NT2/D1 (cell line): Measurements from ENCODE around the gene TNS1.

Experiments used
- DNase-seq: peaks from one replicate; pipeline ENCODE4 v3.0.0-alpha.2; 2011; ENCODE audit warnings: low read depth, low spot score
- H3K27me3 ChIP-seq: 2 replicates; pipeline ENCODE4 v1.6.0; 2011; ENCODE audit warnings: mild to moderate bottlenecking; ENCODE audit not compliant: insufficient read length, insufficient read depth
- H3K36me3 ChIP-seq: 2 replicates; pipeline ENCODE4 v1.6.1; 2011; ENCODE audit warnings: mild to moderate bottlenecking, low read length, mixed read lengths; ENCODE audit not compliant: insufficient read depth, insufficient read length
- H3K4me1 ChIP-seq: 2 replicates; pipeline ENCODE4 v1.5.1; 2011; ENCODE audit not compliant: insufficient read depth, insufficient read length
- H3K4me3 ChIP-seq: 2 replicates; pipeline ENCODE4 v1.5.1; 2011; ENCODE audit warnings: low read depth; ENCODE audit not compliant: insufficient read length
- H3K9ac ChIP-seq: 2 replicates; pipeline ENCODE4 v1.6.0; 2011; ENCODE audit warnings: low read depth; ENCODE audit not compliant: insufficient read length
- H3K9me3 ChIP-seq: 2 replicates; pipeline ENCODE4 v1.5.1; 2011; ENCODE audit warnings: mild to moderate bottlenecking, low read length; ENCODE audit not compliant: insufficient read depth
- SUZ12 ChIP-seq: IDR thresholded peaks from 2 replicates; pipeline ENCODE4 v1.6.1; 2011; ENCODE audit not compliant: insufficient read length, insufficient read depth; ENCODE audit errors: extremely low read depth
- YY1 ChIP-seq: IDR thresholded peaks from 2 replicates; pipeline ENCODE4 v1.6.1; 2011; ENCODE audit not compliant: insufficient read length, insufficient read depth
- ZNF274 ChIP-seq: IDR thresholded peaks from 2 replicates; pipeline ENCODE4 v1.6.1; 2011; ENCODE audit warnings: mild to moderate bottlenecking, low read depth, low read length

Gene TNS1

GRCh38 chr2:217802876-217803652 is 199.7 kb downstream of the TNS1 start:
- Histone ChIP-seq H3K36me3 (peaks cover 34% of the 10 kb centered on the region), H3K27me3 (no peaks in the 10 kb centered on the region), H3K9ac (no peak overlapping the region), H3K9me3 (no peaks in the 10 kb centered on the region), H3K4me3 (no peak overlapping the region), H3K4me1 (peaks cover 4% of the 10 kb centered on the region)
- DNase-seq, result no peak
- TF ChIP-seq ZNF274, result no peak
- no peak for TF ChIP-seq YY1
- no peak for TF ChIP-seq SUZ12

- Histone ChIP-seq H3K4me3 (no peak overlapping the region), H3K9me3 (no peaks in the 10 kb centered on the region), H3K36me3 (peaks cover 28% of the 10 kb centered on the region), H3K27me3 (no peaks in the 10 kb centered on the region), H3K9ac (no peak overlapping the region), H3K4me1 (peaks cover 4% of the 10 kb centered on the region)
- DNase-seq, result no peak
- TF ChIP-seq ZNF274, result no peak
- no peak for TF ChIP-seq YY1
- no peak for TF ChIP-seq SUZ12
These were observed 200.5 kb downstream of the TNS1 start for GRCh38 chr2:217802266-217802665.

- Histone ChIP-seq H3K9ac (no peak overlapping the region), H3K4me1 (peaks cover 4% of the 10 kb centered on the region), H3K4me3 (no peak overlapping the region), H3K36me3 (peaks cover 24% of the 10 kb centered on the region), H3K9me3 (no peaks in the 10 kb centered on the region), H3K27me3 (no peaks in the 10 kb centered on the region)
- DNase-seq, result no peak
- TF ChIP-seq SUZ12 (no peak), YY1 (no peak), ZNF274 (no peak)
These were observed 201.1 kb downstream of the TNS1 start for GRCh38 chr2:217801711-217802110.

GRCh38 chr2:217801115-217801531 is 201.7 kb downstream of the TNS1 start:
- Histone ChIP-seq H3K36me3 (peaks cover 19% of the 10 kb centered on the region), H3K27me3 (no peaks in the 10 kb centered on the region), H3K9me3 (no peaks in the 10 kb centered on the region), H3K4me1 (peaks cover 4% of the 10 kb centered on the region), H3K4me3 (no peak overlapping the region), H3K9ac (no peak overlapping the region)
- DNase-seq, result no peak
- no peak for TF ChIP-seq SUZ12
- TF ChIP-seq ZNF274, result no peak
- no peak for TF ChIP-seq YY1

- Histone ChIP-seq H3K4me1 (peaks cover 4% of the 10 kb centered on the region), H3K9ac (no peak overlapping the region), H3K9me3 (no peaks in the 10 kb centered on the region), H3K36me3 (peaks cover 15% of the 10 kb centered on the region), H3K27me3 (no peaks in the 10 kb centered on the region), H3K4me3 (no peak overlapping the region)
- TF ChIP-seq YY1 (no peak), SUZ12 (no peak), ZNF274 (no peak)
- DNase-seq, result no peak
These were observed 202.2 kb downstream of the TNS1 start for GRCh38 chr2:217800433-217801114.

- Histone ChIP-seq H3K36me3 (peaks cover 15% of the 10 kb centered on the region), H3K27me3 (no peaks in the 10 kb centered on the region), H3K9ac (no peak overlapping the region), H3K9me3 (no peaks in the 10 kb centered on the region), H3K4me3 (no peak overlapping the region), H3K4me1 (peaks cover 10% of the 10 kb centered on the region)
- no peak for TF ChIP-seq YY1
- no peak for DNase-seq
These were observed 203.0 kb downstream of the TNS1 start for GRCh38 chr2:217799563-217800432.
